ENCODE results near the gene COX7A2L. TPM values are rescaled to one million over a fixed set of nuclear protein-coding genes. Genes with fewer than 3 reads are reported as not detected.

The COX7A2L gene
- total and polyA plus RNA-seq, 4 donors, result 55.0 to 102 (median 77.0) TPM

DNA sequence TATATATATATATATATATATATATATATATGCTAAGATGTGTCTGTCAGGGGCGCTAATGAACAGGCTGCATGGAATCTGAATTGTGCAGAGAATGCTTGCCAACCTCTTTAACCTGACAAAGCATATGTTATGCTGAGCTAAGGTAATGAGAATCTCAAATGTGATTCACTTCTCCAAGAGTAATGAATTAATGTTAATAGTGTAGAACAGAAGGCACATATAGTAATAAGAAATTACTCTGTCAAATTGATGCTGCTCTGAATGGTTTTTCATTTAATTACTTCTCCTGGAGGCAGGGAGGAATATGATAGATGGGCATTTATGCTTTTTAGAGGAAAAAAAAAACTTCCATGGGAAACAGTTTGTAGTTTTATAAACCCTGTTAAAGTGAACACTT lies 35.4 kb downstream of the COX7A2L start:
- Histone ChIP-seq H3K36me3 (ENCODE audit: control insufficient read depth in 4 of 4, insufficient read depth in 3 of 4, low read depth in 1 of 4, low read length in 3 of 4) (peaks cover 3 to 33% (median 23%) of the 10 kb centered on the region in 4 donors), H3K27ac (ENCODE audit: low read depth in 1 of 2, low read length in 2 of 2) (no peak overlapping the region), H3K9ac (ENCODE audit: low read depth in 1 of 2, low read length in 2 of 2) (no peak overlapping the region), H3K4me1 (ENCODE audit: control insufficient read depth in 4 of 4, insufficient read depth in 4 of 4, low read length in 3 of 4) (peaks cover 1 to 13% (median 8%) of the 10 kb centered on the region in 4 donors), H3K9me3 (ENCODE audit: control insufficient read depth in 4 of 4, low read length in 3 of 4) (no peaks in the 10 kb centered on the region), H3K4me3 (ENCODE audit: low read depth in 1 of 3, low read length in 3 of 3) (no peak overlapping the region), H3K27me3 (ENCODE audit: control insufficient read depth in 4 of 4, insufficient read depth in 4 of 4, low read length in 3 of 4) (no peaks in the 10 kb centered on the region)
- TF ChIP-seq RAD21 (IDR thresholded peaks at IDR 0.05), result no peak
- TF ChIP-seq, protein P1, sequence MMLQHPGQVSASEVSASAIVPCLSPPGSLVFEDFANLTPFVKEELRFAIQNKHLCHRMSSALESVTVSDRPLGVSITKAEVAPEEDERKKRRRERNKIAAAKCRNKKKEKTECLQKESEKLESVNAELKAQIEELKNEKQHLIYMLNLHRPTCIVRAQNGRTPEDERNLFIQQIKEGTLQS (IDR thresholded peaks at IDR 0.05), result no peak
- TF ChIP-seq JUND (IDR thresholded peaks at IDR 0.05), result no peak
- no peak for TF ChIP-seq RXRA (IDR thresholded peaks at IDR 0.05)
- TF ChIP-seq MAX (IDR thresholded peaks at IDR 0.05), result no peak
- no peak for TF ChIP-seq FOXA2 (IDR thresholded peaks at IDR 0.05)
- TF ChIP-seq HNF4A (conservative IDR thresholded peaks at IDR 0.05), result no peak
- no peak for TF ChIP-seq NR2F2 (IDR thresholded peaks at IDR 0.05)
- TF ChIP-seq GABPA (IDR thresholded peaks at IDR 0.05 in 1 of 2, conservative IDR thresholded peaks at IDR 0.05 in 1 of 2), result no peak
- no peak for DNase-seq (ENCODE audit: low spot score)
- 91% methylated on average over 1 of the region's 1 CpG for WGBS

DNA sequence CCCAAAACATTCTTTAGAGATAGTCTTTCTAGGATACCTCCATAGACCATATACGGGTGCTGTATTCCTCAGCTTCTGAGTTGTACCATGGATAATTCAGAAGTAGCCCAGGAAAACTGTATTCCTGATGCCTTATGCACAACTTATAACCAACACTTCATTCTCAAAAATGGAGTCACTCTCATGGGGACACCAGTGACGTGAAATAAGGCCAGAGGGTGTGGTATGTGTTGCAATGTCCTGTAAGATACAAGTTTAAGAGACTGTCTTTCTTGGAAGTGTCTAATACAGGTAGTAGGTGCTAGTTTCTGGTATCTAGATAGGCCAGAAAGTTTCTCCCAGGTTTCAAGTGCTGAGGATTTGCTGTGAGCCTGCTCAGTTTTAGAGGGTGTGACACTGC lies 36.1 kb downstream of the COX7A2L start:
- Histone ChIP-seq H3K4me3 (ENCODE audit: low read depth in 1 of 3, low read length in 3 of 3) (no peak overlapping the region), H3K9ac (ENCODE audit: low read depth in 1 of 2, low read length in 2 of 2) (no peak overlapping the region), H3K9me3 (ENCODE audit: control insufficient read depth in 4 of 4, low read length in 3 of 4) (no peaks in the 10 kb centered on the region), H3K4me1 (ENCODE audit: control insufficient read depth in 4 of 4, insufficient read depth in 4 of 4, low read length in 3 of 4) (peaks cover 1 to 13% (median 8%) of the 10 kb centered on the region in 4 donors), H3K27ac (ENCODE audit: low read depth in 1 of 2, low read length in 2 of 2) (no peak overlapping the region), H3K36me3 (ENCODE audit: control insufficient read depth in 4 of 4, insufficient read depth in 3 of 4, low read depth in 1 of 4, low read length in 3 of 4) (peaks cover 3 to 29% (median 17%) of the 10 kb centered on the region in 4 donors), H3K27me3 (ENCODE audit: control insufficient read depth in 4 of 4, insufficient read depth in 4 of 4, low read length in 3 of 4) (no peaks in the 10 kb centered on the region)
- DNase-seq (ENCODE audit: low spot score), result no peak
- WGBS, result 88% methylated on average over 2 of the region's 2 CpGs
- TF ChIP-seq GABPA (IDR thresholded peaks at IDR 0.05 in 1 of 2, conservative IDR thresholded peaks at IDR 0.05 in 1 of 2) (no peak), TAF1 (conservative IDR thresholded peaks at IDR 0.05) (no peak), SP1 (IDR thresholded peaks at IDR 0.05) (no peak), FOXA1 (IDR thresholded peaks at IDR 0.05) (no peak), HNF4G (IDR thresholded peaks at IDR 0.05) (no peak)
- TF ChIP-seq, protein P1 (IDR thresholded peaks at IDR 0.05), result no peak
- TF ChIP-seq, protein P2, sequence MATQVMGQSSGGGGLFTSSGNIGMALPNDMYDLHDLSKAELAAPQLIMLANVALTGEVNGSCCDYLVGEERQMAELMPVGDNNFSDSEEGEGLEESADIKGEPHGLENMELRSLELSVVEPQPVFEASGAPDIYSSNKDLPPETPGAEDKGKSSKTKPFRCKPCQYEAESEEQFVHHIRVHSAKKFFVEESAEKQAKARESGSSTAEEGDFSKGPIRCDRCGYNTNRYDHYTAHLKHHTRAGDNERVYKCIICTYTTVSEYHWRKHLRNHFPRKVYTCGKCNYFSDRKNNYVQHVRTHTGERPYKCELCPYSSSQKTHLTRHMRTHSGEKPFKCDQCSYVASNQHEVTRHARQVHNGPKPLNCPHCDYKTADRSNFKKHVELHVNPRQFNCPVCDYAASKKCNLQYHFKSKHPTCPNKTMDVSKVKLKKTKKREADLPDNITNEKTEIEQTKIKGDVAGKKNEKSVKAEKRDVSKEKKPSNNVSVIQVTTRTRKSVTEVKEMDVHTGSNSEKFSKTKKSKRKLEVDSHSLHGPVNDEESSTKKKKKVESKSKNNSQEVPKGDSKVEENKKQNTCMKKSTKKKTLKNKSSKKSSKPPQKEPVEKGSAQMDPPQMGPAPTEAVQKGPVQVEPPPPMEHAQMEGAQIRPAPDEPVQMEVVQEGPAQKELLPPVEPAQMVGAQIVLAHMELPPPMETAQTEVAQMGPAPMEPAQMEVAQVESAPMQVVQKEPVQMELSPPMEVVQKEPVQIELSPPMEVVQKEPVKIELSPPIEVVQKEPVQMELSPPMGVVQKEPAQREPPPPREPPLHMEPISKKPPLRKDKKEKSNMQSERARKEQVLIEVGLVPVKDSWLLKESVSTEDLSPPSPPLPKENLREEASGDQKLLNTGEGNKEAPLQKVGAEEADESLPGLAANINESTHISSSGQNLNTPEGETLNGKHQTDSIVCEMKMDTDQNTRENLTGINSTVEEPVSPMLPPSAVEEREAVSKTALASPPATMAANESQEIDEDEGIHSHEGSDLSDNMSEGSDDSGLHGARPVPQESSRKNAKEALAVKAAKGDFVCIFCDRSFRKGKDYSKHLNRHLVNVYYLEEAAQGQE (IDR thresholded peaks at IDR 0.05), result no peak

- H3K4me1 ChIP-seq (ENCODE audit: control insufficient read depth in 4 of 4, insufficient read depth in 4 of 4, low read length in 3 of 4), result peaks cover 1 to 13% (median 8%) of the 10 kb centered on the region in 4 donors
- H3K9ac ChIP-seq (ENCODE audit: low read depth in 1 of 2, low read length in 2 of 2), result no peak overlapping the region
- no peaks in the 10 kb centered on the region for H3K9me3 ChIP-seq (ENCODE audit: control insufficient read depth in 4 of 4, low read length in 3 of 4)
- H3K4me3 ChIP-seq (ENCODE audit: low read depth in 1 of 3, low read length in 3 of 3), result no peak overlapping the region
- WGBS, result 98% methylated on average over 4 of the region's 4 CpGs
- DNase-seq (ENCODE audit: low spot score), result no peak
- peaks cover 3 to 23% (median 12%) of the 10 kb centered on the region in 4 donors for H3K36me3 ChIP-seq (ENCODE audit: control insufficient read depth in 4 of 4, insufficient read depth in 3 of 4, low read depth in 1 of 4, low read length in 3 of 4)
- no peak overlapping the region for H3K27ac ChIP-seq (ENCODE audit: low read depth in 1 of 2, low read length in 2 of 2)
- H3K27me3 ChIP-seq (ENCODE audit: control insufficient read depth in 4 of 4, insufficient read depth in 4 of 4, low read length in 3 of 4), result no peaks in the 10 kb centered on the region
- TF ChIP-seq HNF4G (IDR thresholded peaks at IDR 0.05) (no peak), CTCF (IDR thresholded peaks at IDR 0.05; ENCODE audit: low read depth, low read length, missing input control) (no peak), YY1 (IDR thresholded peaks at IDR 0.05) (no peak), FOXA1 (IDR thresholded peaks at IDR 0.05) (no peak), RXRA (IDR thresholded peaks at IDR 0.05) (no peak), RAD21 (IDR thresholded peaks at IDR 0.05) (no peak), HNF4A (conservative IDR thresholded peaks at IDR 0.05) (no peak), NR2F2 (IDR thresholded peaks at IDR 0.05) (no peak), GABPA (IDR thresholded peaks at IDR 0.05 in 1 of 2, conservative IDR thresholded peaks at IDR 0.05 in 1 of 2) (no peak), FOXA2 (IDR thresholded peaks at IDR 0.05) (no peak), JUND (IDR thresholded peaks at IDR 0.05) (no peak), EGR1 (IDR thresholded peaks at IDR 0.05; ENCODE audit: low read depth in 2 of 2) (no peak)
- TF ChIP-seq, protein P2 (IDR thresholded peaks at IDR 0.05), result no peak
- TF ChIP-seq, protein P1 (IDR thresholded peaks at IDR 0.05), result no peak
Observed at GRCh38 chr2:42324244-42324643, 36.8 kb downstream of the COX7A2L start.
